ENCODE results near the gene TSPAN10. TPM values are rescaled to one million over a fixed set of nuclear protein-coding genes. Genes with fewer than 3 reads are reported as not detected.
"Not testable (repeated sequence)": the region's sequence is repeated elsewhere in the genome, so short reads cannot be mapped to it uniquely, and the experiment has no call there.

TSPAN10 gene
- total RNA-seq, 1 donor from 2014 or later, result 4.0 TPM

DNA sequence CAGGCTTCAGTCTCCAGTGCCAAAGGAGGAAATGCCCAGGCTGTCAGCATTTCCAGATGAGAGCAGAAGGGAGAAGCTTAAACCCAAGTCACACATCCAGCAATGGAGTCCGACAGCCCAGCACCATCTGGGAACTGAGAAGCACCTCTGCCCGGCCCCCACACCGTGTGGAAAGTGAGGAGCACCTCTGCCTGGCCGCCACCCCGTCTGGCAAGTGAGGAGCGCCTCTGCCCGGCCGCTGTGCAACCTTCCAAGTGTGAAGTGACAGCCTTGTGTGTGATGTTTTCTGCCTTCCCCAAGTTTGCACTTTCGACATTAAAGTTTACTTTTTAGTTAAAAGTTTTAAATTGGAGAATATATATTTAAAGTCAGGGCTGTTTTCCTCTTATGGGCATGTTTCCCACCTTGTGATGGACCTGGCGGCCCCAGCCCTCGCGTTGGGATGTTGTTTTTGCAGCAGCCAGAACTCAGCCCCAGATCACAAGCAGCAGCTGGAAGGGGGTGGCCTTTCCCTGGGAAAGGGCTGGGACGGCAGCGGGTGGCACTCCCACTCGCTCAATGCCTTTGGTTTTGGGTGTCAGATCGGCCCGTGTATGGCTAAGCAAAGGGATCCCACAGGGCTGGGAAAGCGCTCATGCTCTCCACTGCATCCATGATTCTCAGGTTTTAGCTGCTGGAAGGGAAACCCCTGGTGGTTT lies 36.7 kb downstream of the TSPAN10 start:
- no peak overlapping the region for H3K27ac Mint-ChIP-seq
- TF ChIP-seq, protein P1, sequence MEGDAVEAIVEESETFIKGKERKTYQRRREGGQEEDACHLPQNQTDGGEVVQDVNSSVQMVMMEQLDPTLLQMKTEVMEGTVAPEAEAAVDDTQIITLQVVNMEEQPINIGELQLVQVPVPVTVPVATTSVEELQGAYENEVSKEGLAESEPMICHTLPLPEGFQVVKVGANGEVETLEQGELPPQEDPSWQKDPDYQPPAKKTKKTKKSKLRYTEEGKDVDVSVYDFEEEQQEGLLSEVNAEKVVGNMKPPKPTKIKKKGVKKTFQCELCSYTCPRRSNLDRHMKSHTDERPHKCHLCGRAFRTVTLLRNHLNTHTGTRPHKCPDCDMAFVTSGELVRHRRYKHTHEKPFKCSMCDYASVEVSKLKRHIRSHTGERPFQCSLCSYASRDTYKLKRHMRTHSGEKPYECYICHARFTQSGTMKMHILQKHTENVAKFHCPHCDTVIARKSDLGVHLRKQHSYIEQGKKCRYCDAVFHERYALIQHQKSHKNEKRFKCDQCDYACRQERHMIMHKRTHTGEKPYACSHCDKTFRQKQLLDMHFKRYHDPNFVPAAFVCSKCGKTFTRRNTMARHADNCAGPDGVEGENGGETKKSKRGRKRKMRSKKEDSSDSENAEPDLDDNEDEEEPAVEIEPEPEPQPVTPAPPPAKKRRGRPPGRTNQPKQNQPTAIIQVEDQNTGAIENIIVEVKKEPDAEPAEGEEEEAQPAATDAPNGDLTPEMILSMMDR (IDR thresholded peaks at IDR 0.05; ENCODE audit: unreplicated experiment), result no peak
- no peaks in the 10 kb centered on the region for H3K27me3 Mint-ChIP-seq
- H3K9me3 Mint-ChIP-seq (ENCODE audit: low read depth), result no peaks in the 10 kb centered on the region
- peaks cover 3% of the 10 kb centered on the region for H3K4me1 Mint-ChIP-seq (ENCODE audit: low read depth)
- DNase-seq (ENCODE audit: low spot score, unreplicated experiment), result no peak
- H3K4me3 Mint-ChIP-seq (ENCODE audit: low read depth), result no peak overlapping the region
- peaks cover 9% of the 10 kb centered on the region for H3K36me3 Mint-ChIP-seq (ENCODE audit: insufficient read depth)

DNA sequence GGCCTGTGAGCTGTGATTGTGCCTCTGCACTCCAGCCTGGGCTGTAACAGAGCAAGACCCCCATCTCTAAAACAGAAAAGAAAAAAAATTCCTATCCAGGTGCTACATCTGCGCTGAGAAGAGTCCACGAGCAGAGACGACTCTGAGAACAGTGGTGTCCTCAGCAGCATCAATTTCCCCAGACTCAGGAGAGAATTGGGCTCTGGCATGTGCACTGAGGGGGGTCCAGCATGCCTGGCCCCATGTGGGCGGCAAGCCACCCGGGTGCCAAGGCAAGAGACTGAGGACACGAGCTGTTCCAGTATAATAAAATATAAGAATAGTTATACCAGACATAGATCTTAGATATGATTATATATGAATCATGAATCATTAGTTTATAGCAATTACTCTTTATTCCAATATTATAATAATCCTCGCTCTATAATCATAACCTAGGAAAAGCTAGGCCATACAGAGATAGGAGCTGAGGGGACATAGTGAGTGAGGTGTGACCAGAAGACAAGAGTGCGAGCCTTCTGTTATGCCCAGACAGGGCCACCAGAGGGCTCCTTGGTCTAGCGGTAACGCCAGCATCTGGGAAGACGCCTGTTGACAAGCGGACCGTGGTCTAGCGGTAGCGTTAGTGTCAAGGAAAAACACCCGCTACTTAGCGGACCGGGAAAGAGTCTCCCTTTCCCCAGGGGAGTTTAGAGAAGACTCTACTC lies 38.7 kb downstream of the TSPAN10 start:
- H3K36me3 Mint-ChIP-seq (ENCODE audit: insufficient read depth); H3K27me3 Mint-ChIP-seq: not testable (repeated sequence)

DNA sequence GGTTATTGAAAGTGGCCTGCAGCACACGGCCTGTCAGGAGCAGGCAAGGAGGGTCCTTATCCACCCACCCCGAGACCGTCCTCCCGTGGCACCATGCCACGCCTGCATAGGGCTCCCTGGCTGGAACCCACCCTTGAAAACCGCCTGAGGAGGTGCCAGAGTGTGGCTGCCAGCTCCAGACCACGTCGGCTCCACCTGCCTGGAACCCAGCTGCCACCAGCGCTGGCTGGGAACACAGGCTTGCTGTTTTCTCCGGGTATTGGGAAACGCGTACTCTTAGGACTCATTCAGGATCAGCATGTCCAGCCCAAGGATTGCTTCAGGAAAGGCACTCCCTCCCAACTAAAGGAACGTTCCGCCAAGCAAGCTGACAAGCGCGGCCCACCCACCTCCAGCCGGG lies 39.9 kb downstream of the TSPAN10 start:
- peaks cover 6% of the 10 kb centered on the region for H3K36me3 Mint-ChIP-seq (ENCODE audit: insufficient read depth)
- TF ChIP-seq, protein P1 (IDR thresholded peaks at IDR 0.05; ENCODE audit: unreplicated experiment), result no peak
- no peaks in the 10 kb centered on the region for H3K27me3 Mint-ChIP-seq
- no peaks in the 10 kb centered on the region for H3K9me3 Mint-ChIP-seq (ENCODE audit: low read depth)
- no peak overlapping the region for H3K27ac Mint-ChIP-seq
- peaks cover 3% of the 10 kb centered on the region for H3K4me1 Mint-ChIP-seq (ENCODE audit: low read depth)
- H3K4me3 Mint-ChIP-seq (ENCODE audit: low read depth), result no peak overlapping the region
- no peak for DNase-seq (ENCODE audit: low spot score, unreplicated experiment)

More for the DNA sequence above, 38.7 kb downstream of the TSPAN10 start:
- DNase-seq (ENCODE audit: low spot score, unreplicated experiment); H3K4me1 Mint-ChIP-seq (ENCODE audit: low read depth); H3K9me3 Mint-ChIP-seq (ENCODE audit: low read depth); H3K27ac Mint-ChIP-seq; H3K4me3 Mint-ChIP-seq (ENCODE audit: low read depth): not testable (repeated sequence)
- TF ChIP-seq, protein P1 (IDR thresholded peaks at IDR 0.05; ENCODE audit: unreplicated experiment), result peak; percentile 61

DNA sequence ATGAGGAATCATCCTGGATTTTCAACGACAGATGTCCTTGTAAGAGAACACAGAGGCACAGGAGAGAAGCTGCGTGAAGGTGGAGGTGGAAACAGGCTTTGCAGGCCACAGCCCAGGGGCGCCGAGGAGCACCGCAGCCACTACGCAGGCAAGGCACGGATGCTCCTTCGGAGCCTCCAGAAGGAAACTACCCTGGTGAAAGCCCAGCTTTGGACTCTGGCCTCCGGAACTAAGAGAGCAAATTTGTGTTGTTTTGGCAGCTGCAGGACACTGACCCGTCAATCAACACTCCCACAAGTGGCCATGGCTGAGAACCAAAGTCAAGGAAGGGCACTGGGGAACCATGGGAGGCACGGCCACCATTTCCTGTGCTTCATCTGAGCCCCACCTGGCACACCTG lies 43.2 kb downstream of the TSPAN10 start:
- TF ChIP-seq, protein P1 (IDR thresholded peaks at IDR 0.05; ENCODE audit: unreplicated experiment), result no peak
- Mint-ChIP-seq H3K36me3 (ENCODE audit: insufficient read depth) (peaks cover 2% of the 10 kb centered on the region), H3K4me3 (ENCODE audit: low read depth) (no peak overlapping the region), H3K4me1 (ENCODE audit: low read depth) (peaks cover 16% of the 10 kb centered on the region), H3K9me3 (ENCODE audit: low read depth) (no peaks in the 10 kb centered on the region), H3K27ac (no peak overlapping the region), H3K27me3 (no peaks in the 10 kb centered on the region)
- DNase-seq (ENCODE audit: low spot score, unreplicated experiment), result no peak

DNA sequence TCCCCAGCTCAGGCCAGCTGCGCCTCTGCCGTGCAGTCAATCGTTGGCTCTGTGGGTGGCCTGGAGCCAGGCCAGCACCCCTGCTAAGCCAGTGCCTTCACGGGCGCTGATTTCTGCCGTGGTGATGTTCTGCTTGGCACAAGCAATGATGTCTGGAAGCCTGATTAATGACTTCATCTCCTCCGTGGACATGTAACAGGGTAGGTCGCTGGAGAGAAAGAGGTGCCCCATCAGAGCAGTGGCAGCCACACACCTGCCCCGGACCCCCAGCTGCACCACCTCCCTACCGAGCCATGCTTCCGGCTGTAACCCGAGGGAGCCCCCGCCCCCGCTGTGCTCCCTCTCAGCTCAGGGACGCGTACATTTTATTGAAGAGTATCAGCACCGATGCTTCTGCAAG lies 44.7 kb downstream of the TSPAN10 start:
- Mint-ChIP-seq H3K4me3 (ENCODE audit: low read depth) (no peak overlapping the region), H3K27ac (no peak overlapping the region), H3K27me3 (no peaks in the 10 kb centered on the region), H3K4me1 (ENCODE audit: low read depth) (peaks cover 13% of the 10 kb centered on the region), H3K36me3 (ENCODE audit: insufficient read depth) (peaks cover 3% of the 10 kb centered on the region), H3K9me3 (ENCODE audit: low read depth) (no peaks in the 10 kb centered on the region)
- TF ChIP-seq, protein P1 (IDR thresholded peaks at IDR 0.05; ENCODE audit: unreplicated experiment), result no peak
- DNase-seq (ENCODE audit: low spot score, unreplicated experiment), result no peak
